Measurements from ENCODE around the gene DNAJC28. TPM values are rescaled to one million over a fixed set of nuclear protein-coding genes. Genes with fewer than 3 reads are reported as not detected.
"Not testable (repeated sequence)": the region's sequence is repeated elsewhere in the genome, so short reads cannot be mapped to it uniquely, and the experiment has no call there.

DNAJC28 gene
- polyA plus RNA-seq, 1 experiment = 1.9 TPM

- TF ChIP-seq CTCF (IDR thresholded peaks at IDR 0.05; ENCODE audit: low read depth, low read length) = no peak
- CTCF ChIA-PET = interaction anchor here (1.0 to 1.3 kb wide), 3 partner anchors 10 to 150 kb away, joined by 3 to 4 read pairs (median 3); no protein-coding TSS in a partner anchor
- no peak overlapping the region for H3K27ac ChIP-seq (ENCODE audit: low read depth, low read length)
- no peaks in the 10 kb centered on the region for H3K27me3 ChIP-seq (ENCODE audit: control insufficient read depth, insufficient read depth, low read length)
- DNase-seq (ENCODE audit: low read depth, low spot score) = no peak
- no peak overlapping the region for H3K4me3 ChIP-seq (ENCODE audit: low read depth, low read length)
- H3K9me3 ChIP-seq (ENCODE audit: control insufficient read depth, insufficient read depth, low read length) = no peaks in the 10 kb centered on the region
- POLR2A ChIA-PET = no interaction called here
Measured at GRCh38 chr21:33455686-33456446, 35.6 kb downstream of the DNAJC28 start.

GRCh38 chr21:33452362-33452761 is 39.2 kb downstream of the DNAJC28 start:
- DNase-seq (ENCODE audit: low read depth, low spot score) = no peak
- no peak for TF ChIP-seq CTCF (IDR thresholded peaks at IDR 0.05; ENCODE audit: low read depth, low read length)
- Histone ChIP-seq H3K27me3 (ENCODE audit: control insufficient read depth, insufficient read depth, low read length) (no peaks in the 10 kb centered on the region), H3K27ac (ENCODE audit: low read depth, low read length) (no peak overlapping the region), H3K9me3 (ENCODE audit: control insufficient read depth, insufficient read depth, low read length) (no peaks in the 10 kb centered on the region), H3K4me3 (ENCODE audit: low read depth, low read length) (no peak overlapping the region)
- POLR2A ChIA-PET = interaction anchor here (0.7 kb wide), 1 partner anchor 28 kb away, joined by 4 read pairs; no protein-coding TSS in a partner anchor
- CTCF ChIA-PET = interaction anchor here (1.7 kb wide), 1 partner anchor 153 kb away, joined by 9 read pairs; no protein-coding TSS in a partner anchor

- POLR2A ChIA-PET = interaction anchor here (0.6 kb wide), 1 partner anchor 674 kb away, joined by 9 read pairs; no protein-coding TSS in a partner anchor
- Histone ChIP-seq H3K4me3 (ENCODE audit: low read depth, low read length) (no peak overlapping the region), H3K9me3 (ENCODE audit: control insufficient read depth, insufficient read depth, low read length) (no peaks in the 10 kb centered on the region), H3K27ac (ENCODE audit: low read depth, low read length) (no peak overlapping the region), H3K27me3 (ENCODE audit: control insufficient read depth, insufficient read depth, low read length) (no peaks in the 10 kb centered on the region)
- DNase-seq (ENCODE audit: low read depth, low spot score) = no peak
- CTCF ChIA-PET = interaction anchor here (0.8 to 1.7 kb wide), 3 partner anchors 154 to 255 kb away, joined by 3 to 9 read pairs (median 3); no protein-coding TSS in a partner anchor
- no peak for TF ChIP-seq CTCF (IDR thresholded peaks at IDR 0.05; ENCODE audit: low read depth, low read length)
Measured at GRCh38 chr21:33451634-33452071, 39.9 kb downstream of the DNAJC28 start.

- DNase-seq (ENCODE audit: low read depth, low spot score) = no peak
- Histone ChIP-seq H3K4me3 (ENCODE audit: low read depth, low read length) (no peak overlapping the region), H3K27ac (ENCODE audit: low read depth, low read length) (no peak overlapping the region), H3K9me3 (ENCODE audit: control insufficient read depth, insufficient read depth, low read length) (no peaks in the 10 kb centered on the region), H3K27me3 (ENCODE audit: control insufficient read depth, insufficient read depth, low read length) (no peaks in the 10 kb centered on the region)
- POLR2A ChIA-PET = no interaction called here
- CTCF ChIA-PET = interaction anchor here (1.0 to 1.8 kb wide), 3 partner anchors 156 to 252 kb away, joined by 5 to 7 read pairs (median 6); no protein-coding TSS in a partner anchor
- no peak for TF ChIP-seq CTCF (IDR thresholded peaks at IDR 0.05; ENCODE audit: low read depth, low read length)
Measured at GRCh38 chr21:33449616-33450015, 41.9 kb downstream of the DNAJC28 start.

GRCh38 chr21:33446620-33447019 is 44.9 kb downstream of the DNAJC28 start:
- H3K4me3 ChIP-seq (ENCODE audit: low read depth, low read length); DNase-seq (ENCODE audit: low read depth, low spot score); H3K27ac ChIP-seq (ENCODE audit: low read depth, low read length); H3K27me3 ChIP-seq (ENCODE audit: control insufficient read depth, insufficient read depth, low read length); H3K9me3 ChIP-seq (ENCODE audit: control insufficient read depth, insufficient read depth, low read length): not testable (repeated sequence)
- POLR2A ChIA-PET = interaction anchor here (0.7 kb wide), 1 partner anchor 259 kb away, joined by 9 read pairs; no protein-coding TSS in a partner anchor
- CTCF ChIA-PET = interaction anchor here (0.5 to 7.1 kb wide), 10 partner anchors 10 to 555 kb away, joined by 3 to 144 read pairs (median 6); no protein-coding TSS in a partner anchor
